ENCODE data around the gene GRIP1. TPM values are rescaled to one million over a fixed set of nuclear protein-coding genes. Genes with fewer than 3 reads are reported as not detected.

GRIP1 gene
- total and polyA plus RNA-seq, 12 donors: 0.12 to 7.3 (median 1.9) TPM

DNA sequence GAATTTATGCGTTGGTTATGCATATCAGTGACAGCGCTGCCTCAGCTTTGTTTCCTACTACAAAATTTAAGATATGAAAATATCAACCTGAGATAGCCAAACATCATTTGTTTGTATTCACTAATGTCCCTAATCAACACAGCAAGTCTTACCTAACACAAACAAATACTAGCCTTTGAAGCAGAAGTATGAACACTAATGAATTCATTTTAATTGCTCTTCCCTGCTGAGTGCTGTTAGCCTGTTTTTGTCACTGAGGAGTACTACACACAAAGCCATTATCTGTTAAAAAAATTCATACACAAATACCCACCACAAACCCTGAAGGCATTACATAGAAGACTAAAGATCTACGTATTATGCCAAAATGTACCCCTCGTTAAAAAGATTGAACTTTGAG lies 225.8 kb downstream of the GRIP1 start:
- Histone ChIP-seq H3K9me3 (no peaks in the 10 kb centered on the region), H3K27me3 (peaks cover 0 to 10% (median 0%) of the 10 kb centered on the region in 7 donors), H3K36me3 (no peaks in the 10 kb centered on the region), H3K4me1 (no peaks in the 10 kb centered on the region), H3K4me3 (no peak overlapping the region), H3K27ac (no peak overlapping the region)
- DNase-seq (no peak), ATAC-seq (no peak)
- intact Hi-C loops (cut with DNase I): no loop called here
- no peak for TF ChIP-seq CTCF (IDR thresholded peaks at IDR 0.05)
- 92 to 93% methylated on average over 4 of the region's 4 CpGs for WGBS, 2 donors

DNA sequence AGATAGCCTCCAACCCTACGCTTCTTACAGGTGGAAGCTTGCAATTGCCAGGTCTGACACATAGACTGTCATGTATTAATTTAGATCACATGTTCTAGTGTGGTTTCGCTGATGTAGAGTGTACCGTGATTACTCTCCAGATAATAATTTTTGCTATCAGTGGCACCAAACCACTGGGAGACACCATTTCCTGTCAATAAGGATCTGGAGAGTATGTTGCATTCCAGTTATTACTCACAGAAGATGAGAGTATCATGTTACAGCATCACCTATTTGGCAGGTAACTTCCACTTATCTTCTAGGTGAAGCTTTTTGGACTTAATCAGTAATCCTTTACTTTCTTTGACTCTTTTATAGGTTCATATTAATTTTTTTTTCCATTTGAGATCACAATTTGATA lies 229.3 kb downstream of the GRIP1 start:
- intact Hi-C loops (cut with DNase I): no loop called here
- Histone ChIP-seq H3K4me3 (no peak overlapping the region), H3K27me3 (peaks cover 0 to 10% (median 0%) of the 10 kb centered on the region in 7 donors), H3K36me3 (no peaks in the 10 kb centered on the region), H3K27ac (no peak overlapping the region), H3K9me3 (no peaks in the 10 kb centered on the region), H3K4me1 (no peaks in the 10 kb centered on the region)
- no peak for ATAC-seq
- 89 to 91% methylated on average over 3 of the region's 3 CpGs for WGBS, 2 donors
- TF ChIP-seq CTCF (IDR thresholded peaks at IDR 0.05): no peak
- DNase-seq: no peak

DNA sequence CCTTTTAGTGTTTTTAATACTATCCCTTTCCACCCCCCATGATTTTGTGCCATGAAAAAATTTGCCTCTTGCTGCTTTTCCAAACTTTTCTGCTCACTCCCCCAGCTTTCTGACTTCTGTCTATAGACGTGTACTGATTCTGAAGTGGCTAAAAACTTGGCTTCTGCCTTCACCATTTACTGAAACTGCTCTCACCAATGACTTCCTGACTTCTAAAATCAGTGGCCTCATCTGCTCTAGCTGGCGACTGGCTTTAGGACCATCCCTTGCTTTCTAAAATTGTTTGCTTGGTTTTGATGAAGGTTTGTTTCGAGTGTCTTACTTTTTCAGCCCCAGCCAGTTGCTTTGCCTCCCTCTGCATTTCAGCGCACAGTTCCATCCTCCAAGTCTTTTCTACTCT lies 231.2 kb downstream of the GRIP1 start:
- Histone ChIP-seq H3K4me3 (no peak overlapping the region), H3K36me3 (no peaks in the 10 kb centered on the region), H3K4me1 (no peaks in the 10 kb centered on the region), H3K9me3 (no peaks in the 10 kb centered on the region), H3K27me3 (peaks cover 0 to 5% (median 0%) of the 10 kb centered on the region in 7 donors), H3K27ac (no peak overlapping the region)
- no peak for TF ChIP-seq CTCF (IDR thresholded peaks at IDR 0.05)
- DNase-seq (no peak), ATAC-seq (no peak)
- WGBS, 2 donors: 66 to 72% methylated on average over 4 of the region's 4 CpGs
- intact Hi-C loops (cut with DNase I): no loop called here

DNA sequence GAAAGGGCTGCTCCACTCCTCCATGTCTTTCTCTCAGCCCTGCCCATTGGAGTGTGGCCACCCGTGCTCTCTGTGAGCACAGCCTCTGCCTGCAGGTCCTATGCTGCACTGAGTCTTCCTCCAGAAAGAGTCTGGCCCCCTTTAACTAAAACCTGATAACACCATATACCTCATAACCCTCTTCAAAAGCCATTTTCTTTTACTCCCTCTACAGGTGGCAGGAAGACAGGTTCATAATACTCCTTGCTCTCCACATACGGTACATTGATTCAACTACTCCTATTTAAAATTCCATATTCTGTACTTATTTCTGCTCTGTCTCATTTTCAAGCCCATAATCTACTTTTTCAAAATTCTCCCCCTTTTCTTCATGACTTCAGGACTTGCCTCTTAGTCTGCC lies 232.6 kb downstream of the GRIP1 start:
- Histone ChIP-seq H3K36me3 (no peaks in the 10 kb centered on the region), H3K27me3 (peaks cover 0 to 5% (median 0%) of the 10 kb centered on the region in 7 donors), H3K4me1 (no peaks in the 10 kb centered on the region), H3K4me3 (no peak overlapping the region), H3K9me3 (no peaks in the 10 kb centered on the region), H3K27ac (no peak overlapping the region)
- WGBS, 2 donors: 84 to 90% methylated on average over 2 of the region's 2 CpGs
- intact Hi-C loops (cut with DNase I): no loop called here
- ATAC-seq (no peak), DNase-seq (no peak)
- no peak for TF ChIP-seq CTCF (IDR thresholded peaks at IDR 0.05)
